ENCODE results near the gene GRIA4.

- TF ChIP-seq EP300 (IDR thresholded peaks at IDR 0.05): no peak
- no peak for TF ChIP-seq CTCF (IDR thresholded peaks at IDR 0.05)
- no peak for TF ChIP-seq POLR2AphosphoS5 (IDR thresholded peaks at IDR 0.05)
- no peak for TF ChIP-seq POLR2A (IDR thresholded peaks at IDR 0.05)
Measured at GRCh38 chr11:105929084-105929955, 319.4 kb downstream of the GRIA4 start.

All from upper lobe of left lung (tissue), 4 donors.